NOMO-1 treated with dmso at 0.1 percent for 144 hours (cell line): ENCODE results near the gene PCDHGA4.
"Not testable (repeated sequence)": the region's sequence is repeated elsewhere in the genome, so short reads cannot be mapped to it uniquely, and the experiment has no call there.

Experiments used
- DNase-seq: peaks from one replicate; lab custom pipeline; 2025; ENCODE audit not compliant: unreplicated experiment; lab: John Stamatoyannopoulos, UW

The PCDHGA4 gene

DNA sequence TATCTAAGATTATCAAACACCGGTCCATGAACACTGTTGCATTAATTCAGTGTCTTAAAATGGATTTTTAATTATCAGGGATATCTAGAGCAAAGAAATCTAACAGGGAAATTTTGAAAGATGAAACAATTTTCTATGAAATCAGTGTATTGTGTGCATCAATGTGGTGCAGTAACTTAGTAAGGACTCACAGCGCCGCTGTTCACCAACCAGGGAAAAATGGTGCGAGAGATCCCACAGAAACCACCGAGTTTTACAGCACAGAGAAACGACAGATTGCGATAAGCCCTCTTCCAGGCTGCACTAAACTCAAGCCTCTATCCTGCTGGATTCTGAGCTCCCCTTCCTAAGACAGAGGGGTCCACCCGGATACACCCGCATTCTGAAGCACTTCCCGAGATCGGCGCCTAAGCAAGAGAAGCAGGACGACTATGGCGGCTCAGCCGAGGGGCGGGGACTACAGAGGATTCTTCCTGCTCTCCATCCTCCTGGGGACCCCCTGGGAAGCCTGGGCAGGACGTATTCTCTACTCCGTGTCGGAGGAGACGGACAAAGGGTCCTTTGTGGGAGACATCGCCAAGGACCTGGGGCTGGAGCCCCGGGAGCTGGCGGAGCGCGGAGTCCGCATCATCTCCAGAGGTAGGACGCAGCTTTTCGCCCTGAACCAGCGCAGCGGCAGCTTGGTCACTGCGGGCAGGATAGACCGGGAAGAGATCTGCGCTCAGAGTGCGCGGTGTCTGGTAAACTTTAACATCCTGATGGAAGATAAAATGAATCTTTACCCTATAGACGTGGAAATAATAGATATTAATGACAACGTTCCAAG is 27.9 kb downstream of the PCDHGA4 start, which contains the start of gene PCDHGA7:
PCDHGA7 (plus strand) TSS at position 274 of the 826 bp plus-strand sequence; CDS start at position 432, 158 bp downstream.
- DNase-seq = no peak

DNA sequence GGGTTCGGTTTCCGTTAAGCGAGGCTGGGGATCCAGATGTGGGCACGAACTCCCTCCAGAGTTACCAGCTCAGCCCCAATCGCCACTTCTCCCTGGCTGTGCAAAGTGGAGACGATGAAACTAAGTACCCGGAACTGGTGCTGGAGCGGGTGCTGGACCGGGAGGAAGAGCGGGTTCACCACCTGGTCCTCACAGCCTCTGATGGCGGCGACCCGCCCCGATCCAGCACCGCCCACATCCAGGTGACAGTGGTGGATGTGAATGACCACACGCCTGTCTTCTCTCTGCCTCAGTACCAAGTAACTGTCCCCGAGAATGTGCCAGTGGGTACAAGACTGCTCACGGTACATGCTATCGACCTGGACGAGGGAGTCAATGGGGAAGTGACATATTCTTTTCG is 28.5 kb downstream of the PCDHGA4 start:
- DNase-seq = no peak

DNA sequence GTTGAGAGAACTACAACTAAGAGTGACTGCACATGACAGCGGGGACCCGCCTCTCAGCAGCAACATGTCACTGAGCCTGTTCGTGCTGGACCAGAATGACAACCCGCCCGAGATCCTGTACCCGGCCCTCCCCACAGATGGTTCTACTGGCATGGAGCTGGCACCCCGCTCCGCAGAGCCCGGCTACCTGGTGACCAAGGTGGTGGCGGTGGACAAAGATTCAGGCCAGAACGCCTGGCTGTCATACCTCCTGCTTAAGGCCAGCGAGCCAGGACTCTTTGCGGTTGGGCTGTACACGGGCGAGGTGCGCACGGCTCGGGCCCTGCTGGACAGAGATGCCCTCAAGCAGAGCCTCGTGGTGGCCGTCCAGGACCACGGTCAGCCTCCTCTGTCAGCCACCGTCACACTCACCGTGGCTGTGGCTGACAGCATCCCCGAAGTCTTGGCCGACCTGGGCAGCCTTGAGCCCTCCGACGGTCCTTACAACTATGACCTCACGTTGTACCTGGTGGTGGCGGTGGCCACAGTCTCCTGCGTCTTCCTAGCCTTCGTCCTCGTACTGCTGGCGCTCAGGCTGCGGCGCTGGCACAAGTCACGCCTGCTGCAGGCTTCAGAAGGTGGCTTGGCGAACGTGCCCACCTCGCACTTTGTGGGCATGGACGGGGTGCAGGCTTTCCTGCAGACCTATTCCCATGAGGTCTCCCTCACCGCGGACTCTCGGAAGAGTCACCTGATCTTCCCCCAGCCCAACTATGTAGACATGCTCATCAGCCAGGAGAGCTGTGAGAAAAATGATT is 29.8 kb downstream of the PCDHGA4 start:
- DNase-seq = no peak

DNA sequence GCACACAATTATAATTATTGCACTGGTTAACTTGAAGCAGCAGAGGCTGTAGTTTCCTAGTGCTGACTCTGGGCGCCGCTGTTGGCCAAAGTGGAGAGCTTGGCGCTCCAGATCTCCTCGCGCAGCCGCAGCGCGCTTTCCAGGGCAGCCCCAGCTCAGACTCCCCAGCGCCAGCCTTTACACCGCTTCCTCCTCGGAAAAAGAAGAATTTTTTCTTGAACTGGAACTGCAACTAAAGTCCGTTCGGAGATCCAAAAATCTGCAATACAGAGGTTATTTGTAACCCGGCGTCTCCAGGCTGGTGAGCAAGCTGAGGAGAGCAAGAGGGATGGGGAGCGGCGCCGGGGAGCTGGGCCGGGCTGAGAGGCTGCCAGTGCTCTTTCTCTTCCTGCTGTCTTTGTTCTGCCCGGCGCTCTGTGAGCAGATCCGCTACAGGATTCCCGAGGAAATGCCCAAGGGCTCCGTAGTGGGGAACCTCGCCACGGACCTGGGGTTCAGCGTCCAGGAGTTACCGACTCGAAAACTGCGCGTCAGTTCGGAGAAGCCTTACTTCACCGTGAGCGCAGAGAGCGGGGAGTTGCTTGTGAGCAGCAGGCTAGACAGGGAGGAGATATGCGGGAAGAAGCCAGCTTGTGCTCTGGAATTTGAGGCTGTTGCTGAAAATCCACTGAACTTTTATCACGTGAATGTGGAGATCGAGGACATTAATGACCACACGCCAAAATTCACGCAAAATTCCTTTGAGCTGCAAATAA is 32.9 kb downstream of the PCDHGA4 start, which contains the start of gene PCDHGB4:
PCDHGB4 (plus strand) TSS at position 142 of the 755 bp plus-strand sequence; CDS start at position 329, 187 bp downstream.
- DNase-seq = not testable (repeated sequence)

DNA sequence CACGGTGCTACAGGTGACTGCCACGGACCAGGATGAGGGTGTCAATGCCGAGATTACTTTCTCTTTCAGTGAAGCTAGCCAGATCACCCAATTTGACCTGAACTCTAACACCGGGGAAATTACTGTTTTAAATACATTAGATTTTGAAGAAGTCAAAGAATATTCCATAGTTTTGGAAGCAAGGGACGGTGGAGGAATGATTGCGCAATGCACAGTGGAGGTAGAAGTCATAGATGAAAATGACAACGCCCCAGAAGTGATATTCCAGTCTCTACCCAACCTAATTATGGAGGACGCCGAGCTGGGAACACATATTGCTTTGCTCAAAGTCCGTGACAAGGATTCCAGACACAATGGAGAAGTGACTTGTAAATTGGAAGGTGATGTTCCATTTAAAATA is 33.8 kb downstream of the PCDHGA4 start:
- DNase-seq = no peak

DNA sequence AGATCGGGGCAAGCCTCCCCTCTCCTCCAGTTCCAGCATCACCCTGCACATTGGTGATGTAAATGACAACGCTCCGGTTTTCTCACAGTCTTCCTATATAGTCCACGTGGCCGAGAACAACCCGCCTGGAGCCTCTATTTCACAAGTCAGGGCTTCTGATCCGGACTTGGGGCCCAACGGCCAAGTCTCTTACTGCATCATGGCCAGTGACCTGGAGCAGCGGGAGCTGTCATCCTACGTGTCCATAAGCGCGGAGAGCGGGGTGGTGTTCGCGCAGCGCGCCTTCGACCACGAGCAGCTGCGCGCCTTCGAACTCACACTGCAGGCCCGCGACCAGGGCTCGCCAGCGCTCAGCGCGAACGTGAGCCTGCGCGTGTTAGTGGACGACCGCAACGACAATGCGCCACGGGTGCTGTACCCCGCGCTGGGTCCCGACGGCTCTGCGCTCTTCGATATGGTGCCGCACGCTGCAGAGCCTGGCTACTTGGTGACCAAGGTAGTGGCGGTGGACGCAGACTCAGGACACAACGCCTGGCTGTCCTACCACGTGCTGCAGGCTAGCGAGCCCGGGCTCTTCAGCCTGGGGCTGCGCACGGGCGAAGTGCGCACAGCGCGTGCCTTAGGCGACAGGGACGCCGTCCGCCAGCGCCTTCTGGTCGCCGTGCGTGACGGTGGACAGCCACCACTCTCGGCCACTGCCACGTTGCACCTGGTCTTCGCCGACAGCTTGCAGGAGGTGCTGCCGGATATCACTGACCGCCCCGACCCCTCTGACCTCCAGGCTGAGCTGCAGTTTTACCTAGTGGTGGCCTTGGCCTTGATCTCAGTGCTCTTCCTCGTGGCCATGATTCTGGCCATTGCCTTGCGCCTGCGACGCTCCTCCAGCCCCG is 34.6 kb downstream of the PCDHGA4 start:
- no peak for DNase-seq

DNA sequence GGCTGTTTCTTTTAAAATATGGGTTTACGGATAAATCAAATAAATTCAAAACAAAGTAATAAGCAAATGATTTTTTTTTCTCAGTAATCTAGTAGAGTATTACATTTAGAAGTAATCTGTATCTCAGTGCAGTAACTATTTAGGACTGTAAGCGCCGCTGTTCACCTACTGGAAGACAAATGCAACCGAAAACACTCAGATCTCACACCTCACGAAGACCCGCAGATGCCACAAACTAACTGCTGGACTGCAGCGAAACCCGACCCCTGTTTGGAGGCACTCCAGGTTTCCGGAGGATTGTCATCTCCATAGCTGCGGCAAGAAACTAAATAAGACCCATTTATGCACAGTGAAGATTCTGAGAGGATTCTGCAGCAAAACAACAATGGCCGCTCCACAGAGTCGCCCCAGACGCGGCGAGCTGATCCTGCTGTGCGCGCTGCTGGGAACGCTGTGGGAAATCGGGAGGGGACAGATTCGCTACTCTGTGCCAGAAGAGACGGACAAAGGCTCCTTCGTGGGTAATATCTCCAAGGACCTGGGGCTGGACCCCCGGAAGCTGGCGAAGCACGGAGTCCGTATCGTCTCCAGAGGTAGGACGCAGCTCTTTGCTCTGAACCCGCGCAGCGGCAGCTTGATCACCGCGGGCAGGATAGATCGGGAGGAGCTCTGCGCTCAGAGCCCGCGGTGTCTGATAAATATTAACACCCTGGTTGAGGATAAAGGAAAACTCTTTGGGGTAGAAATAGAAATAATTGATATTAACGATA is 37.8 kb downstream of the PCDHGA4 start, which contains the start of gene PCDHGA8:
PCDHGA8 (plus strand) TSS at position 205 of the 770 bp plus-strand sequence; CDS start at position 386, 181 bp downstream.
- no peak for DNase-seq

DNA sequence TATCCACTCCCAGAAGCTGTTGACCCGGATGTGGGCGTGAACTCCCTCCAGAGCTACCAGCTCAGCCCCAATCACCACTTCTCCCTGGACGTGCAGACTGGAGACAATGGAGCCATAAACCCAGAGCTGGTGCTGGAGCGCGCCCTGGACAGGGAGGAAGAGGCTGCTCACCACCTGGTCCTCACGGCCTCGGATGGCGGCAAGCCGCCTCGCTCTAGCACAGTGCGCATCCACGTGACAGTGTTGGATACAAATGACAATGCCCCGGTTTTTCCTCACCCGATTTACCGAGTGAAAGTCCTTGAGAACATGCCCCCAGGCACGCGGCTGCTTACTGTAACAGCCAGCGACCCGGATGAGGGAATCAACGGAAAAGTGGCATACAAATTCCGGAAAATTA is 38.4 kb downstream of the PCDHGA4 start:
- no peak for DNase-seq

DNA sequence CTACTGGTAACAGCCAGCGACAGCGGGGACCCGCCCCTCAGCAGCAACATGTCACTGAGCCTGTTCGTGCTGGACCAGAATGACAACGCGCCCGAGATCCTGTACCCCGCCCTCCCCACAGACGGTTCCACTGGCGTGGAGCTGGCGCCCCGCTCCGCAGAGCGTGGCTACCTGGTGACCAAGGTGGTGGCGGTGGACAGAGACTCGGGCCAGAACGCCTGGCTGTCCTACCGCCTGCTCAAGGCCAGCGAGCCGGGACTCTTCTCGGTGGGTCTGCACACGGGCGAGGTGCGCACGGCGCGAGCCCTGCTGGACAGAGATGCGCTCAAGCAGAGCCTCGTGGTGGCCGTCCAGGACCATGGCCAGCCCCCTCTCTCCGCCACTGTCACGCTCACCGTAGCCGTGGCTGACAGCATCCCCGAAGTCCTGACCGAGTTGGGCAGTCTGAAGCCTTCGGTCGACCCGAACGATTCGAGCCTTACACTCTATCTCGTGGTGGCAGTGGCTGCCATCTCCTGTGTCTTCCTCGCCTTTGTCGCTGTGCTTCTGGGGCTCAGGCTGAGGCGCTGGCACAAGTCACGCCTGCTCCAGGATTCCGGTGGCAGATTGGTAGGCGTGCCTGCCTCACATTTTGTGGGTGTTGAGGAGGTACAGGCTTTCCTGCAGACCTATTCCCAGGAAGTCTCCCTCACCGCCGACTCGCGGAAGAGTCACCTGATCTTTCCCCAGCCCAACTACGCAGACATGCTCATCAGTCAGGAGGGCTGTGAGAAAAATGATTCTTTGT is 39.8 kb downstream of the PCDHGA4 start:
- DNase-seq = not testable (repeated sequence)

DNA sequence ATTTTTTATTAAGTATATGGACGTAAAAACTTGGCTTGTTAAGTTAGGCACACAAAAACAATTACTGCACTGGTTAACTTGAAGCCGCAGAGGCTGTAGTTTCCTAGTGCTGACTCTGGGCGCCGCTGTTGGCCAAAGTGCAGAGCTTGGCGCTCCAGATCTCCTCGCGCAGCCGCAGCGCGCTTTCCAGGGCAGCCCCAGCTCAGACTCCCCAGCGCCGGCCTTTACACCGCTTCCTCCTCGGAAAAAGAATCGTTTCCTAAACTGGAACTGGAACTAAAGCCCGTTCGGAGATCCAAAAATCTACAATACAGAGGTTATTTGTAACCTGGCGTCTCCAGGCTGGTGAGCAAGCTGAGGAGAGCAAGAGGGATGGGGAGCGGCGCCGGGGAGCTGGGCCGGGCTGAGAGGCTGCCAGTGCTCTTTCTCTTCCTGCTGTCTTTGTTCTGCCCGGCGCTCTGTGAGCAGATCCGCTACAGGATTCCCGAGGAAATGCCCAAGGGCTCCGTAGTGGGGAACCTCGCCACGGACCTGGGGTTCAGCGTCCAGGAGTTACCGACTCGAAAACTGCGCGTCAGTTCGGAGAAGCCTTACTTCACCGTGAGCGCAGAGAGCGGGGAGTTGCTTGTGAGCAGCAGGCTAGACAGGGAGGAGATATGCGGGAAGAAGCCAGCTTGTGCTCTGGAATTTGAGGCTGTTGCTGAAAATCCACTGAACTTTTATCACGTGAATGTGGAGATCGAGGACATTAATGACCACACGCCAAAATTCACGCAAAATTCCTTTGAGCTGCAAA is 43.1 kb downstream of the PCDHGA4 start, which contains the start of gene PCDHGB5:
PCDHGB5 (plus strand) TSS at position 192 of the 796 bp plus-strand sequence; CDS start at position 373, 181 bp downstream.
- not testable (repeated sequence) for DNase-seq

DNA sequence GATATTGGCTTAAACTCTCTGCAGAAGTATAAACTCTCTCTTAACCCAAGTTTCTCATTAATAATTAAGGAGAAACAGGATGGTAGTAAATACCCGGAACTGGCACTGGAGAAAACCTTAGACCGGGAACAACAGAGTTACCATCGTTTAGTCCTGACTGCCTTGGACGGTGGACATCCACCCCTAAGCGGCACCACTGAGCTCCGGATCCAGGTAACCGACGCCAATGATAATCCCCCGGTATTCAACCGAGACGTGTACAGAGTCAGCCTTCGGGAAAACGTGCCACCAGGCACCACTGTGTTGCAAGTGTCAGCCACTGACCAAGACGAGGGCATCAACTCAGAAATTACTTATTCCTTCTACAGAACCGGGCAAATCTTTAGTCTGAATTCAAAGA is 43.8 kb downstream of the PCDHGA4 start:
- DNase-seq = no peak

DNA sequence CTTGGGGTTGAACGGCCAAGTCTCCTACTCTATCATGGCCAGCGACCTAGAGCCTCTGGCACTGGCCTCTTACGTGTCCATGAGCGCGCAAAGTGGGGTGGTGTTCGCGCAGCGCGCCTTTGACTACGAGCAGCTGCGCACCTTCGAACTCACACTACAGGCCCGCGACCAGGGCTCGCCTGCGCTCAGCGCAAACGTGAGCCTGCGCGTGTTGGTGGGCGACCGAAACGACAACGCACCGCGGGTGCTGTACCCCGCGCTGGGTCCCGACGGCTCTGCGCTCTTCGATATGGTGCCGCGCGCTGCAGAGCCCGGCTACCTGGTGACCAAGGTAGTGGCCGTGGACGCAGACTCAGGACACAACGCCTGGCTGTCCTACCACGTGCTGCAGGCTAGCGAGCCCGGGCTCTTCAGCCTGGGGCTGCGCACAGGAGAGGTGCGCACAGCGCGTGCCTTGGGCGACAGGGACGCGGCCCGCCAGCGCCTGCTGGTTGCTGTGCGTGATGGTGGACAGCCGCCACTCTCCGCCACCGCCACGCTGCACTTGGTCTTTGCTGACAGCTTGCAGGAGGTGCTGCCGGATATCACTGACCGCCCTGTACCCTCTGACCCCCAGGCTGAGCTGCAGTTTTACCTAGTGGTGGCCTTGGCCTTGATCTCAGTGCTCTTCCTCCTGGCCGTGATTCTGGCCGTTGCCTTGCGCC is 44.9 kb downstream of the PCDHGA4 start:
- DNase-seq = no peak

DNA sequence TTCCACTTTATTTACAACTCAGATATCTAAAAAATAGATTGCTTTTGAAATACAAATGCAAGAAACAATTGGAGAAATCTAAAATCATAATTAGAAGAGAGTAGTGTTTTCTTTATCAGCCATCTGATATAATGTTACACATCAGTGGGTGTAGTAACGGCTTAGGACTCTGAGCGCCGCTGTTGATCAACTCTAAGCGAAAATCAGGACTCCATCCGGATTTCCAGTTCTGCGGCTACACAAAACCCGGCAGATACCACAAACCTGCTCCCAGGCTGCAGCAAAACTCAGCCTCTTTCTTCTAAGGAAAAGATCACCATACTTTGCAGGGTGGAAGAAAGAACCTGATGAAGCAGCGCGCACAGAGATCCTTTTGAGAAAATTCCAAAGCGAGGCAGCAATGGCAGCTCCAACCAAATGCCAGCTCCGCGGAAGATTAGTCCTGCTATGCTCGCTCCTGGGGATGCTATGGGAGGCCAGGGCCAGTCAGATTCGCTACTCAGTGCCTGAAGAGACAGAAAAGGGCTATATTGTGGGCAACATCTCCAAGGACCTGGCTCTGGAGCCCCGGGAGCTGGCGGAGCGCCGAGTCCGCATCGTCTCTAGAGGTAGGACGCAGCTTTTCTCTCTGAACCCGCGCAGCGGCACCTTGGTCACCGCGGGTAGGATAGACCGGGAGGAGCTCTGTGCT is 47.9 kb downstream of the PCDHGA4 start, which contains the start of gene PCDHGA9:
PCDHGA9 (plus strand) TSS at position 226 of the 691 bp plus-strand sequence; CDS start at position 401, 175 bp downstream.
- DNase-seq = no peak

DNA sequence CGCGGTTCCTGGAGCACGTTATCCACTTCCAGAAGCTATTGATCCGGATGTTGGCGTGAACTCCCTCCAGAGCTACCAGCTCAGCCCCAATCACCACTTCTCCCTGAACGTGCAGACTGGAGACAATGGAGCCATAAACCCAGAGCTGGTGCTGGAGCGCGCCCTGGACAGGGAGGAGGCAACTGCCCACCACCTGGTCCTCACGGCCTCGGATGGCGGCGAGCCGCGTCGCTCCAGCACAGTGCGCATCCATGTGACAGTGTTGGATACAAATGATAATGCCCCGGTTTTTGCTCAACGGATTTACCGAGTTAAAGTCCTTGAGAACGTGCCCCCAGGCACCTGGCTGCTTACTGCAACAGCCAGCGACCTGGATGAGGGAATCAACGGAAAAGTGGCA is 48.6 kb downstream of the PCDHGA4 start:
- no peak for DNase-seq
